Putamen (tissue), 1 donor: Measurements from ENCODE around the gene LY6G5B.

Experiments used
- DNase-seq: peaks from one replicate; pipeline ENCODE4 v3.0.0-alpha.2; 2016; ENCODE audit warnings: low spot score

The LY6G5B gene

DNA sequence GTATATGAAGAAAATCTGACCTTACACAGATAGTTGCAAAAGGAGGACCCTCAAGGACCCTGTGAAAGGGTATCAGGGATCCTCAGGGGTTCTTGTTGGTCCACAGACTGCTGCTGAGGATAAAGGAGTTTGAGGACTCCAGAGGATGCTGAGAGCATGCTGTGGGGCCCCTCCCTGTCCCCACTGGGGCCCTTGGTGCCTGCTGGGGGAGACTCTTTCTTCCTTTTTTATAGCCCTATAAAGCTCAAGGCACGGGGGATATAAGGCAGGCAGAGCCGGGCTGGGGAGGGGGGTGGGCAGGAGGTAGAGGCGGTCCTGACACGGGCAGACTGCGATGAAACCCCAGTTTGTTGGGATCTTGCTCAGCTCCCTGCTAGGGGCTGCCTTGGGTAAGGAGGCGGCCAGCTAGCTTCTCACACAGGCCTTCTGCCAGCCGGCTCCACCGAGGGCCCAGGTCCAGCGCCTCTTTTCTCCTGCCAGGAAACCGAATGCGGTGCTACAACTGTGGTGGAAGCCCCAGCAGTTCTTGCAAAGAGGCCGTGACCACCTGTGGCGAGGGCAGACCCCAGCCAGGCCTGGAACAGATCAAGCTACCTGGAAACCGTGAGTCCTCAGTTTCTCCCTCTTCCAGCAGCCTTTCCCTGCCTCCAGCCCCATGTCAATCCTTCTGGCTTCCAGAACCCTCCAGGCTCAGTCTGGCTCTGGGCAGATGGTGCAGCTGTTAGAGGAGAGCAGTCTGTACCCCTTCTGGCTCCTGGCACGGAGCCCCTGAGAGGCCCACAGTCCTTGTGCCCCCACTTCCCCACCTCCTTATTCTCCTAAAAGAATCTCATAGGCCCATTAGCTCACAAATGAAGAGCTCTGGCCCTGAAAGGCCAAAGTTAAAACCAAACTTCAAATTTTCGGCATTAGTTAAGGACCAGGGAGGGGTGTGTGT is 45.5 kb downstream of the LY6G5B start, which contains the start of gene LY6G6D:
Gene LY6G6D (plus strand): TSS at position 327 of the 937 bp plus-strand sequence. CDS start 8 bp downstream, at position 335.
- no peak for DNase-seq

DNA sequence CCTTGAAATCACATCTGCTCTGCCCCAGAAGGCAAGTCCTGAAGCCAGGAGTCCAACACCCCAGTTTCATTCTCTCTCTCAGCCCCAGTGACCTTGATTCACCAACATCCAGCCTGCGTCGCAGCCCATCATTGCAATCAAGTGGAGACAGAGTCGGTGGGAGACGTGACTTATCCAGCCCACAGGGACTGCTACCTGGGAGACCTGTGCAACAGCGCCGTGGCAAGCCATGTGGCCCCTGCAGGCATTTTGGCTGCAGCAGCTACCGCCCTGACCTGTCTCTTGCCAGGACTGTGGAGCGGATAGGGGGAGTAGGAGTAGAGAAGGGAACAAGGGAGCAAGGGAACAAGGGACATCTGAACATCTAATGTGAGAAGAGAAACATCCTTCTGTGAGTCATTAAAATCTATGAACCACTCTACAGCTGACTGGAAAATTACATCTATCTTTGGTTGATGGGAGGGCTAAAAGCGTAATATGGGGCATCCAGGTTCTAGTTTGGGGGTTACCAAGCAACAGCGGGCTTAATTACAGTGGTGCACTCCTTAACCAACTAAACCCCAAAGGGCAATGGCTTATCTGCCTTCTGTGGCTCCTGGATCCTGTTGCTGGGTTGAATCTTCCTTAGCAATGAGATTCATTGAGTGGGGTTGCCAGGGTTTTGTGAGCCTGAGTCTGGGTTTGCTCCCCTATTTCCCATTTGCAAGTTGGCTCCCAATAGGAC is 47.9 kb downstream of the LY6G5B start:
- DNase-seq, result no peak

DNA sequence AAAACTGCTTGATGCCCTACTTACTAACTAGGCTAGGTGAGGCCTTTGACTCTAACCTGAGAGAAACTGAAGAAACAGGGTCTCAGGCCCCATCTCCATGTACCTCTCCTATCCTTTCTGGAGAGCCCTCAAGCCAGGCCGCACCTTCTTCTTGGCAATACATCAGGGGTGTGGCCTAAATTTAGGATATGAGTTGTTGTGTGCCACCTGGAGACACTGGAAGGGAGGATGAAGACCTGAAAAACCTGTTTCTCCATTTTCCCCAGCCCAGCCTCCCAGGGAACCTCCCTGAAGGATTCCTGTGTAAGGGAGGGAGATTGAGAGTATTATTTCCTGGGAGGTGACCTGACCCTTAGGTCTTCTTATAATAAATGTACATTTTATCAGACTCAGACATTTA is 48.5 kb downstream of the LY6G5B start:
- no peak for DNase-seq

GRCh38 chr6:31719001-31719400 is 49.2 kb downstream of the LY6G5B start:
- no peak for DNase-seq

DNA sequence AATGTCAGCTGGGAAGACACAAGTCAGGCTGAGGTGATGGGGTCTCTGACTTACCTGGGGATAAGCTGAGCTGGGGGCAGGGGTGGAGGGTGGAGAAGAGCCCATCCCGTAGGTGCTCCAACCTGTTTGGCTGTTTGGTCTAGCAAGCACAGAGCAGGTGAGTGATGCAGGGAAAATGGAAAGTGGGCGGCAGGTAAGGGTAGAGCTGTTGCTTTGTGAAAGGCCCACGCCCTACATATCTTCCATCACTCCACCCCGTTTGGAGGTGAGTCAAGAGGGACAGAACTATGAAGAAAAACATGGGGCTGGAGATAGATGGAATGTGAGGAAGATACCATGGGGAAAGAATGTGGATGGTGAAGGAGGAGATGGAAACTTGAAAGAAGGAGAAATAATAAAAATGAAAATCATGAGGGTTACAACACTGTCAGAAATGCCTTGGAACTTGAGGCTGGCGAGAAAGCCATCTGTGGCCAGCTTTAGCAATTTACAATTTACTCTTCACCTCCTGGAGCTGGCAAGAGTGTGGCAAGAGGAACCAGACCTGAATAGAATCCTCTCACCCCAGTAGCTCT is 50.5 kb downstream of the LY6G5B start:
- DNase-seq, result no peak

DNA sequence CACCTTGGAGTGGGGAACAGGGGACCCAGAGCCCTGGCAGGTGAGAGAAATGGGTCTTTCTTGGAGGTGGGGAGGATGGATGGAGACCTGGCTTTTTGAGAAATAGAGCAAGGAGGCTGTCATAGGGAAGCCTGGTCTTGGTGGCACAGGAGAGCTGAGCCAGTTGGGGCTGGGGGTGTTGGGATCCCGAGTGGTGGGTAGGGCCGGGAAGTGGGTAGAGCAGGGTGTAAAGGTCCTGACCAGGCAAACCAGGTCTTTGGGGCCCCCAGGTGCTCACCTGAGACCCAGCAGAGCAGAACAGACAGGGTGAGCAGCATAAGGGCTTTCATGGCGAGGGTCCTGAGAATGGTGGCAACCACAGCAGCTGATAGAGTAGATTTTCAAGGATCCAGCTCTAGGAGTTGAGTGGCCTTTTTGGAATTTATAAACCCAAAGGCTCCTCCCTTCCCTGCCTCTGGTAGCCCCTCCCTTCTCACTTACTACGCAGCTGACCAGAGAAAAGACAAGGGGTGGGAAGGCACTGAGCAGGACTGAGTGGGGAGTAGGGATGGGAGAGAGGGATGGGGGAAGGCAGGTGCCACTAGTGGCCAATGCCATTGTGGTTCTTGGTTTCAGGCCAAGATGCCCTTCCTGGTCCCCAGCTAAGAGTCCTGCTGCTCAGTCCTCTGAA is 51.7 kb downstream of the LY6G5B start, which contains the start of gene LY6G6C:
Gene LY6G6C (minus strand): TSS at position 396 of the 670 bp plus-strand sequence. CDS start 67 bp downstream, at position 329.
- no peak for DNase-seq

- DNase-seq, result no peak
Measured at GRCh38 chr6:31722173-31722572, 52.4 kb downstream of the LY6G5B start.
